GM06990 (cell line): Measurements from ENCODE around the gene CNTNAP5.

Source experiments
- DNase-seq: peaks from one replicate; pipeline ENCODE4 v3.0.0-alpha.2; 2011; ENCODE audit not compliant: insufficient read length; ENCODE audit errors: extremely low read depth
- H3K27me3 ChIP-seq: replicated peaks from 2 replicates; pipeline ENCODE4 v1.6.0; 2011; ENCODE audit warnings: low read length; ENCODE audit not compliant: control insufficient read depth, insufficient read depth
- H3K36me3 ChIP-seq: 2 replicates; pipeline ENCODE4 v1.5.1; 2011; ENCODE audit warnings: low read length; ENCODE audit not compliant: control insufficient read depth, insufficient read depth
- H3K4me3 ChIP-seq: replicated peaks from 2 replicates; pipeline ENCODE4 v1.5.1; 2011; ENCODE audit warnings: low read depth, mild to moderate bottlenecking, control low read depth, low read length
- TF ChIP-seq, protein P1 (sequence below): IDR thresholded peaks from 2 replicates; pipeline ENCODE4 v1.5.1; 2011; ENCODE audit warnings: low read length, control low read depth, mild to moderate bottlenecking, inconsistent platforms; ENCODE audit not compliant: insufficient read depth, poor library complexity, severe bottlenecking

CNTNAP5 gene

DNA sequence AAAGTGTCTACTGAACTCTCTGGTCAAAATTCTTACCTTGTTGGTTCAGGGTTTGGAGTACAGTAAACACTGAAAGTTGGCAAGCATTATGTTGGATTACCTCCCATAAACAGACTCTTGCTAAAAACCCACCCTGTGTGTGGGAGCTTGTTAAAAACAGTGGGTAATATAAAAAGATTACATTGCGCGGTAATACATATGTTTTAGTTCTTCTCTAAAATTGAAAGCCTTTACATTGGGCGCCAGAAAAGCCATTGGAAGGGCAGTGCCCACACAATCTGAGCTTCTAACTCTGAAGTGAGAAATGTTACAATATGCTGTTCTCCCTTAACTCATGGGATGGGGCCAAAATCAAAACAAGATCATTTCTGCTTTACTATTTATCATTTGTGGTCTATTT is 510.7 kb downstream of the CNTNAP5 start:
- Histone ChIP-seq H3K36me3 (no peaks in the 10 kb centered on the region), H3K4me3 (no peak overlapping the region), H3K27me3 (no peaks in the 10 kb centered on the region)
- no peak for DNase-seq
- TF ChIP-seq, protein P1, sequence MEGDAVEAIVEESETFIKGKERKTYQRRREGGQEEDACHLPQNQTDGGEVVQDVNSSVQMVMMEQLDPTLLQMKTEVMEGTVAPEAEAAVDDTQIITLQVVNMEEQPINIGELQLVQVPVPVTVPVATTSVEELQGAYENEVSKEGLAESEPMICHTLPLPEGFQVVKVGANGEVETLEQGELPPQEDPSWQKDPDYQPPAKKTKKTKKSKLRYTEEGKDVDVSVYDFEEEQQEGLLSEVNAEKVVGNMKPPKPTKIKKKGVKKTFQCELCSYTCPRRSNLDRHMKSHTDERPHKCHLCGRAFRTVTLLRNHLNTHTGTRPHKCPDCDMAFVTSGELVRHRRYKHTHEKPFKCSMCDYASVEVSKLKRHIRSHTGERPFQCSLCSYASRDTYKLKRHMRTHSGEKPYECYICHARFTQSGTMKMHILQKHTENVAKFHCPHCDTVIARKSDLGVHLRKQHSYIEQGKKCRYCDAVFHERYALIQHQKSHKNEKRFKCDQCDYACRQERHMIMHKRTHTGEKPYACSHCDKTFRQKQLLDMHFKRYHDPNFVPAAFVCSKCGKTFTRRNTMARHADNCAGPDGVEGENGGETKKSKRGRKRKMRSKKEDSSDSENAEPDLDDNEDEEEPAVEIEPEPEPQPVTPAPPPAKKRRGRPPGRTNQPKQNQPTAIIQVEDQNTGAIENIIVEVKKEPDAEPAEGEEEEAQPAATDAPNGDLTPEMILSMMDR, result no peak

DNA sequence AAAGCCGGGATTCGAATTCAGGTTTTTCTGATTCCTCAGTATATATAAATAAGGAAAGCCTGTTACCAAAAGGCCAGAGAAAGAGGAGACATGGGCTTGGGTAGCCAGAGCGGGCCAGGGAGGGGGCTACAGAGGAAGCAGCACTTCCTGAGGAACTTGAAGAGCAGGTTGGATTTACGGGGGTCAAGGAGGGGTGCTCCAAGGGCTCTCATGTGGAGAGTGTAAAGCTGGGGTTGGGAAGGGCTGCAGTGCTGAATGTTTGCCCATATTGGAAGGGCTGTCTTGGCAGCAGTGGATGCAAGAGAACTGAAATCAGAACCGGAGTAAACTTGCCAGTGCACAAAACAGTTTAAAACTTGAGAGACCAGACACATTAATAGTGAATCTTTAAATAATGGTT is 511.5 kb downstream of the CNTNAP5 start:
- TF ChIP-seq, protein P1, result no peak
- Histone ChIP-seq H3K4me3 (no peak overlapping the region), H3K36me3 (no peaks in the 10 kb centered on the region), H3K27me3 (no peaks in the 10 kb centered on the region)
- no peak for DNase-seq

DNA sequence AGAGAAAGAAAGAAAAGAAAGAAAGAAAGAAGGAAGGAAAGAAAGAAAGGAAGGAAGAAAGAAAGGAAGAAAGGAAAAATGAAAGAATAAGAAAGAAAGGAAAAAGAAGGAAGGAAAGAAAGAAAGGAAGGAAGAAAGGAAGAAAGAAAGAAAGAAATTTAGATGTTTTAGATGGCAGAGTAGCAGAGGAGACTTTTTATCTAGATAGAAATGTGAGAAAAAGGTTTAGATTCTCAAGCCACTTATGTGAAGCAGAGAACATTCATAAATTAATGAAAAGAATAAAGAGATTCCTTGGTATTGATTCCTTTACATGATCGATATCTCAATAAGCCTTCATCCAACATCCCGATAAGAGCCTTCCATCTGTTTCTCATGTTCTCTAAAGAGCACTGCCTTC is 513.5 kb downstream of the CNTNAP5 start:
- H3K36me3 ChIP-seq, result no peaks in the 10 kb centered on the region
- TF ChIP-seq, protein P1, result no peak
- no peak for DNase-seq
- H3K27me3 ChIP-seq, result no peaks in the 10 kb centered on the region
- H3K4me3 ChIP-seq, result no peak overlapping the region

DNA sequence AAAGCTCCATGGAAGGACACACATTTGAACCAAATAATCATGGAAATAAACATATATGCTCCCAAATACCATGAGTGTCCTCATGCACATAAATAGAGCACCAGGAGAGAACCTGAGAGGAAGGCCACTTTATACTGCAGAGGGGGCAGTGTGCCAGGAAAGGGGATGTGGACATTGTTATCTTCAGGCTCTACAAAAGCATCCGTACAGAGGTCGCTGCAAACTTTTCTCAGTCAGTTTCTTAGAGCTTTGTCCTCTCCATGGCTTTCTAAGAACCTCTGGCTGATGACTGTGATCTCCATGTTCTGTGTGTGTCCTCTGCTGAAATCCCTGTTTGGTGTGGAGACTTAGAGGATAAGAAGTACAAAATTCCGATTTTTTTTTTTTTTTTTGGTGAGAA is 515.7 kb downstream of the CNTNAP5 start:
- Histone ChIP-seq H3K4me3 (no peak overlapping the region), H3K36me3 (no peaks in the 10 kb centered on the region), H3K27me3 (no peaks in the 10 kb centered on the region)
- no peak for DNase-seq
- TF ChIP-seq, protein P1, result no peak

DNA sequence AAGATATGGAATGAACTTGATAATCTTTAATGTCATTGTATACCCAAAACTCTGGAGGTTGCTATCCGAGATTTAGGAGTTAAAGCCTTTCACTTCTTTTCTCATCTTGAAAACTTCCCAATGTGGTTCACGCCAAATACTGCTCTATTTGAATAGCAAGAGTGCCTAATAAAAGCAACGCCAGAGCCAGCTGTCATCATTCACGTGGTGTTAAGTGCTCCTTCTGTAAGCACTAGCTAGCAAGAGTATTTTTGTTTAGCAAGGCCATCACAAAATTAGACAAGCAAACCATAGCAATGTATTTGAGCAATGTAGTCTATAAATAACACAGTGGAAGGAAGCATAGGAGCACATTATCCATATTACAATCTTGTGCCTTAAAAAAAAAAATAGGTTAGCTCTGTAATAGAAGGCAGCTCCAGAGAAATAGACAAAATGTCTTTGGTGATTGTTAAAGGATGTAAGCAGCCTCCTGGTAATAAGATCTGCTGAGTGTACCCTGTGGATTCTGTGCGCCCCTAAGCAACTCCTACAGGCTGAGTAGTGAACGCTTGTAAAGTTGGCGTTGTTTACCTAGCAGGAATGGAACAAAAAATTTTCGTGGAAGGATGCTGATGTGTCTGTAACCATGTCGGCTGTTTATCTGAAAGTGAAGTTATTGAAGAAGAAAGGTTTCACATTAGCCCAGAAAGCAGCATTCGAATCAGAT is 518.0 kb downstream of the CNTNAP5 start:
- DNase-seq, result no peak
- TF ChIP-seq, protein P1, result no peak
- Histone ChIP-seq H3K4me3 (no peak overlapping the region), H3K36me3 (no peaks in the 10 kb centered on the region), H3K27me3 (no peaks in the 10 kb centered on the region)

DNA sequence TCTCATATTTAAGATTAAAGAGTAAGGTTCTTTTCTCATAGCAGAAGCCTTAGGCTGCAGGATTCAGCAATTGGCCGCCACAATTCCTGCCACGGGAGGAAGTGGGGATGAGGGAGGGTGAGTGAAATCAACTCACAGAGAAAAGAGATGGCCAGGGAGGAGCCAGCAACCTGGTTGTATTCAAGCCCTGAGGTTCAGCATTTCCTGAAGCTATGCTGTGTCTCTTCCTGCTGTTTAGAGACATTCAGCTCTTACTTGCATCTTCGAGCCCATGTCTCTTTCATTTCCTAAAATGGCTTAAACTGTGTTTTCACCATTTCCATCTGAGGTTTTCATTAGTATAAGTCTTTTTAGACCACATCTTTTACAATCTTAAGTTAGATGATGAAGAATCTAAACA is 522.6 kb downstream of the CNTNAP5 start:
- Histone ChIP-seq H3K27me3 (no peaks in the 10 kb centered on the region), H3K4me3 (no peak overlapping the region), H3K36me3 (no peaks in the 10 kb centered on the region)
- TF ChIP-seq, protein P1, result no peak
- DNase-seq, result no peak
